GM23248 (cell line): ENCODE measurements around the gene WWC1.

ENCODE experiments used
- EZH2 ChIP-seq: fragments of 200-600 bp; sonication (generic); IDR thresholded peaks from 2 replicates; pipeline ENCODE4 v1.6.1; 2018; ENCODE audit warnings: antibody characterized with exemption, mild to moderate bottlenecking; ENCODE audit not compliant: insufficient read depth, poor library complexity, severe bottlenecking
- EZH2phosphoT487 ChIP-seq: fragments of 200-600 bp; sonication (generic); IDR thresholded peaks from 2 replicates; pipeline ENCODE4 v1.6.1; 2018; ENCODE audit warnings: antibody characterized with exemption, moderate library complexity, mild to moderate bottlenecking, low read depth; ENCODE audit not compliant: insufficient read depth

DNA sequence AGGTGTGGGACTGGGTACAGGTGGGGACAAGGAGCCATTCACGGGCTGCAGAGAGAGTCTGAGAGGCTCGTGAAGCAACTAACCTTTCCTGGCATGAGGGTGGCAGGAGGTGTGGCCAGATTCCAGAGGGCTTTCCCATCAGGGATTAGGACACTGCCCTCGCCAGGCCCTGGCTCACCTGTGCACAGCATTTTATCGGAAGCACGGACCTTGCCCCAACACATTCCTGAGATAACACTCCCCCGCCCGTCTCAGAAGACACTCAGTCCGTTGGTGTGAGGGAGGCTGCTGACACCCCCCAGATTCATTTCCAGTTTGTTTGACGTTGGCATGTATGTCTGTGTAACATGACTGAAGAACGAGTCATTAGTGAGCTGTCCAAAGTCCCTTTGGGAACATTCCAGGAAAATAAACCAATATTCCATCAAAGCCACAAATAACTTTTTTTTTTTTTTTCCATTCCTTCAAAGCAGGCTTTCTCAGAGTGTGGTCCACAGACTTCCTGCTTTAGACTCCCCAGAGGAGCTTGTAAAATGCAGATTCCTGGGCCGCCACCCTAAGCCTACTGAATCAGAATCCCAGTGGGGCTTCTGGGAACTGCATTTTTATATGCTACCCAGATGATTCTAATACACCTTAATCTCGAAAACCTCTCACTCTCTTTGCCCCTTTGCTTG, 23.4 kb downstream of the WWC1 start:
- no peak for TF ChIP-seq EZH2
- TF ChIP-seq EZH2phosphoT487 = no peak
